GM23338 (cell line): ENCODE data around the gene ARHGAP9. TPM values are rescaled to one million over a fixed set of nuclear protein-coding genes. Genes with fewer than 3 reads are reported as not detected.
A peak's percentile ranks its signal among the peaks of the same experiment; 100 is the strongest.

Source experiments
- ATAC-seq: fragments of 200-7000 bp; cut with Tn5 transposase; 3 replicates; pipeline ENCODE4 v1.9.1; 2020
- DNase-seq: peaks from one replicate; pipeline ENCODE4 v3.0.0-alpha.2; 2015; ENCODE audit warnings: low spot score
- H2AFZ ChIP-seq: fragments of 200-600 bp; sonication (generic); 2 replicates; pipeline ENCODE4 v1.8.0; 2016; ENCODE audit warnings: antibody characterized with exemption, mild to moderate bottlenecking, moderate library complexity
- H3F3A ChIP-seq: fragments of 200-600 bp; sonication (generic); replicated peaks from 2 replicates; pipeline ENCODE4 v1.8.0; 2017; ENCODE audit warnings: antibody characterized with exemption, mixed run types, low read depth
- H3K27ac ChIP-seq: fragments of 200-600 bp; sonication (generic); 2 replicates; pipeline ENCODE4 v1.6.1; 2016; ENCODE audit warnings: low read depth
- H3K27me3 ChIP-seq: fragments of 200-600 bp; sonication (generic); 2 replicates; pipeline ENCODE4 v1.8.0; 2016; ENCODE audit warnings: mild to moderate bottlenecking, mixed run types, moderate library complexity; ENCODE audit not compliant: insufficient read depth
- H3K36me3 ChIP-seq: fragments of 200-600 bp; sonication (generic); 2 replicates; pipeline ENCODE4 v1.8.0; 2016; ENCODE audit warnings: mild to moderate bottlenecking; ENCODE audit not compliant: insufficient read depth
- H3K4me1 ChIP-seq: fragments of 200-600 bp; sonication (generic); 2 replicates; pipeline ENCODE4 v1.8.0; 2016; ENCODE audit warnings: mild to moderate bottlenecking, moderate library complexity; ENCODE audit not compliant: insufficient read depth
- H3K4me2 ChIP-seq: fragments of 200-600 bp; sonication (generic); 2 replicates; pipeline ENCODE4 v1.7.1; 2017; ENCODE audit warnings: mixed run types
- H3K4me3 ChIP-seq: fragments of 200-600 bp; sonication (generic); 2 replicates; pipeline ENCODE4 v1.6.1; 2016; ENCODE audit warnings: mixed run types
- H3K79me2 ChIP-seq: fragments of 200-600 bp; sonication (generic); replicated peaks from 2 replicates; pipeline ENCODE4 v1.8.0; 2017; ENCODE audit warnings: mild to moderate bottlenecking; ENCODE audit not compliant: insufficient read depth
- H3K9me2 ChIP-seq: fragments of 200-600 bp; sonication (generic); 2 replicates; pipeline ENCODE4 v1.8.0; 2017; ENCODE audit not compliant: insufficient read depth
- H4K20me1 ChIP-seq: fragments of 200-600 bp; sonication (generic); replicated peaks from 2 replicates; pipeline ENCODE4 v1.8.0; 2017; ENCODE audit warnings: mild to moderate bottlenecking; ENCODE audit not compliant: insufficient read depth
- H3K27ac Mint-ChIP-seq: 2 replicates; pipeline ENCODE4 v1.8.0; 2020; ENCODE audit warnings: inconsistent platforms, mild to moderate bottlenecking, moderate library complexity, mixed read lengths
- H3K27me3 Mint-ChIP-seq: 3 replicates; pipeline ENCODE4 v1.8.0; 2022; ENCODE audit warnings: low read depth, mild to moderate bottlenecking, moderate library complexity, mixed read lengths, inconsistent platforms; ENCODE audit not compliant: insufficient read depth, poor library complexity
- H3K36me3 Mint-ChIP-seq: 3 replicates; pipeline ENCODE4 v1.8.0; 2021; ENCODE audit warnings: low read depth, mild to moderate bottlenecking, inconsistent platforms, moderate library complexity, mixed read lengths
- H3K4me1 Mint-ChIP-seq: 3 replicates; pipeline ENCODE4 v1.8.0; 2020; ENCODE audit warnings: mild to moderate bottlenecking, inconsistent platforms, mixed read lengths
- H3K4me3 Mint-ChIP-seq: 3 replicates; pipeline ENCODE4 v1.8.0; 2021; ENCODE audit warnings: moderate library complexity, mild to moderate bottlenecking, inconsistent platforms, mixed read lengths
- H3K9me3 Mint-ChIP-seq: 3 replicates; pipeline ENCODE4 v1.8.0; 2020; ENCODE audit warnings: moderate library complexity, mild to moderate bottlenecking, inconsistent platforms, mixed read lengths
- NANOG ChIP-seq: IDR thresholded peaks from 2 replicates; pipeline ENCODE4 v1.6.1; 2016; ENCODE audit warnings: antibody characterized with exemption, borderline replicate concordance
- ZNF462 ChIP-seq: fragments of 250-450 bp; sonication (Bioruptor Pico); IDR thresholded peaks from 2 replicates; pipeline ENCODE4 v1.5.0; 2020; ENCODE audit warnings: mild to moderate bottlenecking, moderate library complexity
- polyA plus RNA-seq: library from polyadenylated mRNA; unstranded; fragments of >200 nt; fragmentation: Nextera tagmentation; extraction: Ambion mirVana; gene quantifications from 2 replicates; pipeline ENCODE4 v1.2.1, GENCODE V29; 2016
- total RNA-seq: library from RNA; depleted of rRNA; stranded (reverse); fragments of >200 nt; shearing (Covaris generic); gene quantifications from 2 replicates; pipeline ENCODE4 v1.2.3, GENCODE V29; 2014
- TF ChIP-seq, protein P1 (sequence below): IDR thresholded peaks from one replicate; pipeline ENCODE4 v1.6.1; 2018; ENCODE audit warnings: antibody characterized with exemption; ENCODE audit not compliant: unreplicated experiment
- TF ChIP-seq, protein P2 (sequence below): IDR thresholded peaks from 2 replicates; pipeline ENCODE4 v1.6.1; 2016; ENCODE audit warnings: antibody characterized with exemption

ARHGAP9 gene
- total and polyA plus RNA-seq, 2 experiments from 2014 or later = 4.5 to 7.1 TPM

DNA sequence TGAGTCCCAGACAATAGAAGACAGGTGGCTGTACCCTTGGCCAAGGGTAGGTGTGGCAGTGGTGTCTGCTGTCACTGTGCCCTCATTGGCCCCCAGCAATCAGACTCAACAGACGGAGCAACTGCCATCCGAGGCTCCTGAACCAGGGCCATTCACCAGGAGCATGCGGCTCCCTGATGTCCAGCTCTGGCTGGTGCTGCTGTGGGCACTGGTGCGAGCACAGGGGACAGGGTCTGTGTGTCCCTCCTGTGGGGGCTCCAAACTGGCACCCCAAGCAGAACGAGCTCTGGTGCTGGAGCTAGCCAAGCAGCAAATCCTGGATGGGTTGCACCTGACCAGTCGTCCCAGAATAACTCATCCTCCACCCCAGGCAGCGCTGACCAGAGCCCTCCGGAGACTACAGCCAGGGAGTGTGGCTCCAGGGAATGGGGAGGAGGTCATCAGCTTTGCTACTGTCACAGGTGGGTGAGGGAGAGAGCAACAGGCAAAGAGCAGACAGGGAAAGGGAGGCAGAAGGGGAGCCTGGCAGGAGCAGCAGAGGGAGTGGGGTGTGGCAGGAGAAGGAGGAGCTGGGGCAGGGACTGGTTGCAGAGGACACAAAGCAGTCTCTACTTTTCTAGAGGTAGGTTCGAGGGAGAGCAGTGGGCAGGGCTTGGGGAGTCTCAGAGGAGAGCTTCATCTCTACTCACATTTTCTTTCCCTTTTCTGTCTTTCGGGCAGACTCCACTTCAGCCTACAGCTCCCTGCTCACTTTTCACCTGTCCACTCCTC lies 24.1 kb downstream of the ARHGAP9 start:
- H3K36me3 Mint-ChIP-seq = peaks cover 23% of the 10 kb centered on the region
- H3K79me2 ChIP-seq = peaks cover 23% of the 10 kb centered on the region
- H3K4me2 ChIP-seq = peak overlapping the region; percentile 99
- no peaks in the 10 kb centered on the region for H3K27me3 ChIP-seq
- H3K4me1 ChIP-seq = peaks cover 60% of the 10 kb centered on the region
- peak overlapping the region; percentile 100 for H3K27ac Mint-ChIP-seq
- H3K9me2 ChIP-seq = no peaks in the 10 kb centered on the region
- H3K27ac ChIP-seq = peak overlapping the region; percentile 82
- H3F3A ChIP-seq = peaks cover 15% of the 10 kb centered on the region
- no peaks in the 10 kb centered on the region for H4K20me1 ChIP-seq
- TF ChIP-seq, protein P1, sequence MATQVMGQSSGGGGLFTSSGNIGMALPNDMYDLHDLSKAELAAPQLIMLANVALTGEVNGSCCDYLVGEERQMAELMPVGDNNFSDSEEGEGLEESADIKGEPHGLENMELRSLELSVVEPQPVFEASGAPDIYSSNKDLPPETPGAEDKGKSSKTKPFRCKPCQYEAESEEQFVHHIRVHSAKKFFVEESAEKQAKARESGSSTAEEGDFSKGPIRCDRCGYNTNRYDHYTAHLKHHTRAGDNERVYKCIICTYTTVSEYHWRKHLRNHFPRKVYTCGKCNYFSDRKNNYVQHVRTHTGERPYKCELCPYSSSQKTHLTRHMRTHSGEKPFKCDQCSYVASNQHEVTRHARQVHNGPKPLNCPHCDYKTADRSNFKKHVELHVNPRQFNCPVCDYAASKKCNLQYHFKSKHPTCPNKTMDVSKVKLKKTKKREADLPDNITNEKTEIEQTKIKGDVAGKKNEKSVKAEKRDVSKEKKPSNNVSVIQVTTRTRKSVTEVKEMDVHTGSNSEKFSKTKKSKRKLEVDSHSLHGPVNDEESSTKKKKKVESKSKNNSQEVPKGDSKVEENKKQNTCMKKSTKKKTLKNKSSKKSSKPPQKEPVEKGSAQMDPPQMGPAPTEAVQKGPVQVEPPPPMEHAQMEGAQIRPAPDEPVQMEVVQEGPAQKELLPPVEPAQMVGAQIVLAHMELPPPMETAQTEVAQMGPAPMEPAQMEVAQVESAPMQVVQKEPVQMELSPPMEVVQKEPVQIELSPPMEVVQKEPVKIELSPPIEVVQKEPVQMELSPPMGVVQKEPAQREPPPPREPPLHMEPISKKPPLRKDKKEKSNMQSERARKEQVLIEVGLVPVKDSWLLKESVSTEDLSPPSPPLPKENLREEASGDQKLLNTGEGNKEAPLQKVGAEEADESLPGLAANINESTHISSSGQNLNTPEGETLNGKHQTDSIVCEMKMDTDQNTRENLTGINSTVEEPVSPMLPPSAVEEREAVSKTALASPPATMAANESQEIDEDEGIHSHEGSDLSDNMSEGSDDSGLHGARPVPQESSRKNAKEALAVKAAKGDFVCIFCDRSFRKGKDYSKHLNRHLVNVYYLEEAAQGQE = no peak
- TF ChIP-seq ZNF462 (CRISPR knock-in tag) (no peak), NANOG (no peak)
- TF ChIP-seq, protein P2, sequence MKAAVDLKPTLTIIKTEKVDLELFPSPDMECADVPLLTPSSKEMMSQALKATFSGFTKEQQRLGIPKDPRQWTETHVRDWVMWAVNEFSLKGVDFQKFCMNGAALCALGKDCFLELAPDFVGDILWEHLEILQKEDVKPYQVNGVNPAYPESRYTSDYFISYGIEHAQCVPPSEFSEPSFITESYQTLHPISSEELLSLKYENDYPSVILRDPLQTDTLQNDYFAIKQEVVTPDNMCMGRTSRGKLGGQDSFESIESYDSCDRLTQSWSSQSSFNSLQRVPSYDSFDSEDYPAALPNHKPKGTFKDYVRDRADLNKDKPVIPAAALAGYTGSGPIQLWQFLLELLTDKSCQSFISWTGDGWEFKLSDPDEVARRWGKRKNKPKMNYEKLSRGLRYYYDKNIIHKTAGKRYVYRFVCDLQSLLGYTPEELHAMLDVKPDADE = 0 out of 2 replicates have a peak, but pooled peaks have one; percentile 46
- ATAC-seq = peak; percentile 17
- peak overlapping the region; percentile 82 for H3K4me3 Mint-ChIP-seq
- peaks cover 40% of the 10 kb centered on the region for H3K27me3 Mint-ChIP-seq
- peak overlapping the region; percentile 86 for H3K4me3 ChIP-seq
- H3K4me1 Mint-ChIP-seq = peaks cover 63% of the 10 kb centered on the region
- H3K36me3 ChIP-seq = no peaks in the 10 kb centered on the region
- no peaks in the 10 kb centered on the region; the same call in 2 of the 3 replicates for H3K9me3 Mint-ChIP-seq
- no peak overlapping the region for H2AFZ ChIP-seq
- no peak for DNase-seq
